Activated T-helper 2 cell treated with anti-CD3 and anti-CD28 coated beads, Interferon-gamma antibody, Interleukin-2, Interleukin-4, amounts not matched to agents 10 μg/mL and 5 μg/mL and 100 μg/mL, durations not matched to agents 14 hours and 24 hours and 36 hours (primary cell): ENCODE results near the gene NUCB1. TPM values are rescaled to one million over a fixed set of nuclear protein-coding genes. Genes with fewer than 3 reads are reported as not detected.

Source experiments
- DNase-seq: peaks from one replicate; pipeline ENCODE4 v3.0.0; 2021; ENCODE audit warnings: low spot score
- H3K27ac Mint-ChIP-seq: one replicate; pipeline ENCODE4 v1.8.0; 2021; ENCODE audit warnings: mixed read lengths
- H3K27me3 Mint-ChIP-seq: one replicate; pipeline ENCODE4 v1.8.0; 2021; ENCODE audit warnings: low read depth, mixed read lengths
- H3K36me3 Mint-ChIP-seq: one replicate; pipeline ENCODE4 v1.8.0; 2021; ENCODE audit warnings: low read depth, mixed read lengths
- H3K4me1 Mint-ChIP-seq: one replicate; pipeline ENCODE4 v1.8.0; 2021; ENCODE audit warnings: low read depth, mixed read lengths
- H3K4me3 Mint-ChIP-seq: one replicate; pipeline ENCODE4 v1.8.0; 2021; ENCODE audit warnings: low read depth, mild to moderate bottlenecking, moderate library complexity, mixed read lengths
- H3K9me3 Mint-ChIP-seq: one replicate; pipeline ENCODE4 v1.8.0; 2021; ENCODE audit warnings: mixed read lengths
- intact Hi-C: fragments of 100-400 bp; cut with micrococcal nuclease; formaldehyde crosslinking; loops from one replicate; pipeline ENCODE4 v1.15.1; 2023
- total RNA-seq: library from RNA; stranded (reverse); gene quantifications from 2 replicates; pipeline ENCODE4 v1.2.3, GENCODE V29; 2022

Gene NUCB1
- total RNA-seq, 1 donor from 2014 or later, result 142 TPM

DNA sequence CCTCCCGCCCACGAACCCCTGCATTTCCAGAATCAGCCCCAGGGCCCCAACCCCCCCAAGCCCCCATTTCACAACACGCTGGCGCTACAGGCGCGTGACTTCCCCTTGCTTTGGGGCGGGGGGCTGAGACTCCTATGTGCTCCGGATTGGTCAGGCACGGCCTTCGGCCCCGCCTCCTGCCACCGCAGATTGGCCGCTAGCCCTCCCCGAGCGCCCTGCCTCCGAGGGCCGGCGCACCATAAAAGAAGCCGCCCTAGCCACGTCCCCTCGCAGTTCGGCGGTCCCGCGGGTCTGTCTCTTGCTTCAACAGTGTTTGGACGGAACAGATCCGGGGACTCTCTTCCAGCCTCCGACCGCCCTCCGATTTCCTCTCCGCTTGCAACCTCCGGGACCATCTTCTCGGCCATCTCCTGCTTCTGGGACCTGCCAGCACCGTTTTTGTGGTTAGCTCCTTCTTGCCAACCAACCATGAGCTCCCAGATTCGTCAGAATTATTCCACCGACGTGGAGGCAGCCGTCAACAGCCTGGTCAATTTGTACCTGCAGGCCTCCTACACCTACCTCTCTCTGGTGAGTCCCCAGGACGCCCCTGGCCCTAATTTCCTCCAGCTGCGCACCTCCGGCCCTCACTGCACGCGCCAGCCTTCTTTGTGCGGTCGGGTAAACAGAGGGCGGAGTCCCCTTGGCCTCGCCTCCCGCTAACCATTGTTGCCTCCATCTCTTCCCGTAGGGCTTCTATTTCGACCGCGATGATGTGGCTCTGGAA is 65.1 kb downstream of the NUCB1 start, which contains the start of gene FTL:
Gene FTL (plus strand): TSS at position 270 of the 766 bp plus-strand sequence. CDS start 199 bp downstream, at position 469.
- Mint-ChIP-seq H3K27ac (peak within 1 kb of the TSS; percentile 99), H3K27me3 (no peaks in the 10 kb centered on the region), H3K36me3 (peaks cover 51% of the 10 kb centered on the region), H3K4me3 (peak within 1 kb of the TSS; percentile 96), H3K4me1 (peaks cover 43% of the 10 kb centered on the region), H3K9me3 (no peaks in the 10 kb centered on the region)
- intact Hi-C loops, result loop anchor here (1.0 to 2.0 kb wide), 5 partner anchors 11 to 170 kb away; partner anchors contain the start of genes BAX, GYS1, NUCB1 and RUVBL2
- peak; percentile 89 for DNase-seq

DNA sequence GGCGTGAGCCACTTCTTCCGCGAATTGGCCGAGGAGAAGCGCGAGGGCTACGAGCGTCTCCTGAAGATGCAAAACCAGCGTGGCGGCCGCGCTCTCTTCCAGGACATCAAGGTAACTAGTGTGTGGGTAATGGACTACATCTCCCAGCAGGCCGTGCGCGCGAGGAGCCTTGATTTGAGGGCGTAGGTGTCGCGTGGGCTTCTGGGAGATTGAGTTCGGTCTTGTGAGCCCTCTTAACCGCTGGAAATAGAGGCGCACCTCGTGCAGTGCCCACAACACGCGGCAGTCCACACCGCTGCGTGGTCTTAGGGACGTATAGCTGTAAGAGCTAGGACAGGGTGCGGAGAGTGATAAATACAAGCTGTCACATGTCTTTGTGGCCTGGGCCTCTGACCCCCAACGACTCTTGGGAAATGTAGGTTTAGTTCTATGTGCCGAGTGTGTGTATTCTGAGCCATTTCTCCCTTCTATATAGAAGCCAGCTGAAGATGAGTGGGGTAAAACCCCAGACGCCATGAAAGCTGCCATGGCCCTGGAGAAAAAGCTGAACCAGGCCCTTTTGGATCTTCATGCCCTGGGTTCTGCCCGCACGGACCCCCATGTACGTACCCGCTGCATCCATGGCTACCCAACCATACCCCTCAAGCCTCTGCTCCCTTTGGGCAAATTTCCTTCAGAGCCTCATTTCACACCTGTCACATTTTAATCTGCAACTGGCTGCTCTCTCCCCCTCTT is 65.9 kb downstream of the NUCB1 start:
- intact Hi-C loops, result loop anchor here (1.0 to 2.0 kb wide), 5 partner anchors 12 to 171 kb away; partner anchors contain the start of genes BAX, GYS1, NUCB1 and RUVBL2
- H3K36me3 Mint-ChIP-seq, result peaks cover 51% of the 10 kb centered on the region
- H3K9me3 Mint-ChIP-seq, result no peaks in the 10 kb centered on the region
- H3K27me3 Mint-ChIP-seq, result no peaks in the 10 kb centered on the region
- H3K4me1 Mint-ChIP-seq, result peaks cover 43% of the 10 kb centered on the region
- peak overlapping the region; percentile 99 for H3K27ac Mint-ChIP-seq
- DNase-seq, result peak; percentile 86
- peak overlapping the region; percentile 96 for H3K4me3 Mint-ChIP-seq

DNA sequence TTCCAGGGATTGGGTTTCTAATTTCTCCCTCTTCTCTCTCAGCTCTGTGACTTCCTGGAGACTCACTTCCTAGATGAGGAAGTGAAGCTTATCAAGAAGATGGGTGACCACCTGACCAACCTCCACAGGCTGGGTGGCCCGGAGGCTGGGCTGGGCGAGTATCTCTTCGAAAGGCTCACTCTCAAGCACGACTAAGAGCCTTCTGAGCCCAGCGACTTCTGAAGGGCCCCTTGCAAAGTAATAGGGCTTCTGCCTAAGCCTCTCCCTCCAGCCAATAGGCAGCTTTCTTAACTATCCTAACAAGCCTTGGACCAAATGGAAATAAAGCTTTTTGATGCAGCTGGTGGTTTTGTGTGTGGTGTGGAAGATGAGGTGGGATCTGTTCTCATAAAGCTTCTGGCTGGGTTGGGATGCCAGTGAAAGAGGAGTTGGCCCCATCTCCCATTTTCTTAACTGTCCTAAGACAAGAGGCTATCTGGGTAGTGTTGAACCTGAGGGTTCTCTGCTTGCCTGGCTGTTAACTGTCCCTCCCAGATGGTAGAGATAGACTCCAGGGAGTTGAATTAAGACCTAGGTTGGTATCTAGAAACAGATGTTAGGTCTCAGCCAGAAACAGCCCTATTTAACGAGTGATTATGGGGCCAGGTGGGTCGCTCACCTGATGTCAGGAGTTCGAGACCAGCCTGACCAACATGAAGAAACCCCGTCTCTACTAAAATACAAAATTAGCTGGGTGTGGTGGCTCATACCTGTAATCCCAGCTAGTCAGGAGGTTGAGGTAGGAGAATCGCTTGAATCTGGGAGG is 66.6 kb downstream of the NUCB1 start:
- intact Hi-C loops, result no loop called here
- Mint-ChIP-seq H3K36me3 (peaks cover 48% of the 10 kb centered on the region), H3K4me3 (peak overlapping the region; percentile 96), H3K27me3 (no peaks in the 10 kb centered on the region), H3K9me3 (no peaks in the 10 kb centered on the region), H3K4me1 (peaks cover 40% of the 10 kb centered on the region), H3K27ac (peak overlapping the region; percentile 99)
- no peak for DNase-seq

DNA sequence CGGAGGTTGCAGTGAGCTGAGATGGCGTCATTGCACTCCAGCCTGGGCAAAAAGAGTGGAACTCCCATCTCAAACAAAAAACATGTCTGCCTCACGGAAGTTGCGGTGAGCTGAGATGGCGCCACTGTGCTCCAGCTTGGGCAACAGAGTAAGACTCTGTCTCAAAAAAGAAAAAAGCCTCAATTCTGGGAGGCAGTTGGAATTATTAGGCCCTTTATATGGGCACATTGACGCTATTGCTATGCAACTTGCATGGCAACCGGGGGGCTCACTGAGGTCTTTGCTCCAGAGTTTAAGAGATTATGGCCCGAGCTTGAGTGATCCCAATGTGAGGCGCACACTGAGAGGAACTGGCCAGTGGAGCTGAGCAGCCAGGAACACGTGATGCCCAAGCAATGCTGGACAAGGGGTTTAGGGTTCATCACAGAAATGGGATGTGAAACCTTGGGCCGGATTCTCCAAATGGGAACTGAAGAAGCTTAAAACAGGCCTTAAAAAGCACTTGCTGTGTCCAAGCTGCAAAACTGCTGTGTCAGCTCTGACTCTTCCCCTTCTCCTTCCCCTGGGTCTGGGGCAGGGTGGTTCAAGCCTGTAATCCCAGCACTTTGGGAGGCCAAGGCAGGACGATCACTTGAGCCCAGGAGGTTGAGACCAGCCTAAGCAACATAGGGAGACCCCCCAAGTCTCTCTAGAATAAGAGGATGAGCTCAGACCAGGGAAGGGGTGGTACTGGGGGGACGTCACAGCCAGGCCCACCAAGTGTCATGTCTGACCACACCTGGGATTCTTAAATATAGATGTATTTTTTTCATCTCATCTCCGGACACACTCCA is 67.5 kb downstream of the NUCB1 start:
- H3K4me1 Mint-ChIP-seq, result peaks cover 32% of the 10 kb centered on the region
- intact Hi-C loops, result no loop called here
- peak overlapping the region; percentile 1 for H3K27ac Mint-ChIP-seq

DNA sequence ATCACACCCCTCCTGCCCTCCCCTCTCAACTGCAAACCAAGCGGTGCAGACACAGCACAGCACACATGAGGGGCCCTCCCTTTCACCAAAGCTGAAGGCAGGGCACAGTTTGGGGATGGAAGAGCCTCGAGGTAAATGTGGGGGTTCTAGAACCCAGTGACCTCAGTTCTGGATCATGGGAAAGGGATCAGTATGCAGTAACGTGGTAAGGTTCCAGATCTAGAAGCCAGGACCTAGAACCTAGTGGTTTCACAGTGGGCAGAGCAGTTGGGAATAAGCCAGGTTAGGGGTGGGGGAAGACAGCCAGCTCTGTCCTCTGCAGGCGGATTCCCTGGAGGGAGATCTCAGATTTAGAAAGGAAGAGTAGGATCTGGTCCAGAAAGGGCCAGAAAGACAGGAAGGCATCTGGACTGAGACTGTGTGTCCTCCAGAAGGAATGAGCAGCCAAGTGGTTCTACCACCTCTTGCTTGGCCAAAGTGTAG is 68.1 kb downstream of the NUCB1 start:
- Mint-ChIP-seq H3K27ac (peak overlapping the region; percentile 1), H3K4me1 (peaks cover 28% of the 10 kb centered on the region), H3K27me3 (no peaks in the 10 kb centered on the region), H3K4me3 (no peak overlapping the region), H3K9me3 (no peaks in the 10 kb centered on the region), H3K36me3 (peaks cover 48% of the 10 kb centered on the region)
- intact Hi-C loops, result no loop called here
- no peak for DNase-seq

More for the DNA sequence above, 67.5 kb downstream of the NUCB1 start:
- H3K4me3 Mint-ChIP-seq, result peak overlapping the region; percentile 96
- no peaks in the 10 kb centered on the region for H3K27me3 Mint-ChIP-seq
- peaks cover 45% of the 10 kb centered on the region for H3K36me3 Mint-ChIP-seq
- no peak for DNase-seq
- H3K9me3 Mint-ChIP-seq, result no peaks in the 10 kb centered on the region

DNA sequence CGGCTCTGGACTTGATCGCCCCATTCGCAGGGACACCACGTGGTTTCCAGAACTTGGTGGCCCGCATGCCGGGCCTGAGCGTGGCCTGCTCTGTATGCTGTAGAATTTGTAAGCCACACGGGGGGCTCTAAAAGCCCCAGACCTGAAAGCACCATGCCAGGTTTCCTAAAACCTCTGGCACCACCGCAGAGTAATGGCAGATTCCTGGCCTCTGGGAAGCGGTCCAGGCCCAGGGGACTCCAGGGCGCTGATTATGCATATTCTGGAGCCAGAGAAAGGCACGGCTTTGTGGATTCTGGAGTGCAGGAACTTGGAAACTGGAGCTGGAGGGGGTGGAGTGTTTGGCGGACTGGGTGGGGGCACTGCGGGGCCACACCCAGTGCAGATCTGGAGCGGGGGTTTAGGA is 68.7 kb downstream of the NUCB1 start:
- Mint-ChIP-seq H3K4me1 (peaks cover 22% of the 10 kb centered on the region), H3K27ac (no peak overlapping the region), H3K36me3 (peaks cover 45% of the 10 kb centered on the region), H3K9me3 (no peaks in the 10 kb centered on the region), H3K27me3 (no peaks in the 10 kb centered on the region), H3K4me3 (no peak overlapping the region)
- intact Hi-C loops, result no loop called here
- no peak for DNase-seq

DNA sequence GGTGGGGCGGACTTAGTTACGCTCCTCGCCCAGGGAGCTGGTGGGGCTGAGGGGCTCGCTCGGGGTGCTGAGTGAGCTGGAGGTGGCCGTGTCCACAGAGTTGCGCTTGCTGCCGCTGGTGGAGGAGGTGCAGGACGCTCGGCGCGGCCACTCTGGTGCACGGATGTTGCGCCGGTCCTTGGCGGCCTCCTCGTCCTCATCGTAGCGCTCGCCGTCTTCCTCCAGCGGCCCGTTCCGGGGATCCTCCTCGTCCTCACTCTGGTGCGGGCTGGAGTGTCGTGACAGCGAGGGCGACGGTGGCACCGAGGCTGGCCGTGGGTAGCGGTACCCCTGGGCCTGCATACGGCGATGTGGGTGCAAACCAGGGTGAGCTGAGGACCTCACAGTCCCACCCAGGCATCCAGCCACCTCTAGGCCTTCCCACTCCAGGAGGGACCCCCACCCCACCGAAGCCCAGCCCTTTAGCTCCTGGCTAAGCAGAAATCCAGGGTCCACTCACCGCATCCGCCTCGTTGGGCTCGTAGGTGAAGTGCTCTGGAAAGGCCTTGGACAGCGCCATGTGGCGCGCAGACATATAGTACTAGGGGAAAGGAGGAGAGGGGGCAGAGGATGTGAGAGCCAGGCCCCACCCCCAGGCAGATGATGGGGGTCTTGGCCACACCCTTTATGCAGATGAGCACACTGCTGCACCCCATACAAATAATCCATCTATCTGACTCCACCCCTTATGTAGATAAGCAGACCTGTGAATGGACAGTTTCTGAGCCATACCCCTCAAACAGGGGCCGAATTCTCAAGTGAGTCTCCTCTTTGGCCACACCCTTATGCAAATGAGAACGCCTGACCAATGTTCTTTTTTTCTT is 69.4 kb downstream of the NUCB1 start:
- Mint-ChIP-seq H3K4me3 (no peak overlapping the region), H3K27me3 (no peaks in the 10 kb centered on the region), H3K9me3 (no peaks in the 10 kb centered on the region), H3K27ac (no peak overlapping the region), H3K36me3 (peaks cover 51% of the 10 kb centered on the region), H3K4me1 (peaks cover 15% of the 10 kb centered on the region)
- DNase-seq, result no peak
- intact Hi-C loops, result loop anchor here (2.0 kb wide), 1 partner anchor 181 kb away; no protein-coding TSS in a partner anchor

DNA sequence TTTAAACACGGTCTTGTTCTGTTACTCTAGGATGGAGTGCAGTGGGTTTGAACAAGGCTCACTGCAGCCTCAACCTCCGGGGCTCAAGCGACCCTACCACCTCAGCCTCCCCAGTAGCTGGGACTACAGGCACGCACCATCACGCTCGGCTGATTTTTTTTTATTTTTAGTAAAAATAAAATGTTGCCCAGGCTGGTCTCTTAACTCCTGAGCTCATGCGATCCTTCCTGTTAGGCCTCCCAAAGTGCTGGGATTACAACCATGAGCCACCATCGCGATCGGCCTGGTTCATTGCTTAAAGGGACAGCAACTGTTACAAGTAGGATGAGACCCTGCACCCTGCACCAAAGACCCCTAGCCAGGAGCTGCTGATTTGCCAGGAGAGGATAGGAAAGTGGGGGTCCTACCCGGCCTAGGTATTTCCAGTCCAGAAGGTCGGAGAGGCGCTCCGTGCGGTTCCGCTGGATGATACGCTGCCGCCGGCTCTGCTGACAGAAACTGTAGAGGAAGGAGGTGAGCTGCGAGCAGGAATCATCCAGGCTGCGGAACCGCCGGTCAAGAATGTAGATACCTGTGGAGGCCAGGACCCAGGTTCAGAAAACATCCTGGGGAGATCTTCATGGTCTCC is 70.1 kb downstream of the NUCB1 start:
- Mint-ChIP-seq H3K36me3 (peaks cover 51% of the 10 kb centered on the region), H3K4me3 (no peak overlapping the region), H3K4me1 (peaks cover 13% of the 10 kb centered on the region), H3K27me3 (no peaks in the 10 kb centered on the region), H3K27ac (no peak overlapping the region), H3K9me3 (no peaks in the 10 kb centered on the region)
- intact Hi-C loops, result loop anchor here (2.0 kb wide), 1 partner anchor 181 kb away; no protein-coding TSS in a partner anchor
- DNase-seq, result no peak

DNA sequence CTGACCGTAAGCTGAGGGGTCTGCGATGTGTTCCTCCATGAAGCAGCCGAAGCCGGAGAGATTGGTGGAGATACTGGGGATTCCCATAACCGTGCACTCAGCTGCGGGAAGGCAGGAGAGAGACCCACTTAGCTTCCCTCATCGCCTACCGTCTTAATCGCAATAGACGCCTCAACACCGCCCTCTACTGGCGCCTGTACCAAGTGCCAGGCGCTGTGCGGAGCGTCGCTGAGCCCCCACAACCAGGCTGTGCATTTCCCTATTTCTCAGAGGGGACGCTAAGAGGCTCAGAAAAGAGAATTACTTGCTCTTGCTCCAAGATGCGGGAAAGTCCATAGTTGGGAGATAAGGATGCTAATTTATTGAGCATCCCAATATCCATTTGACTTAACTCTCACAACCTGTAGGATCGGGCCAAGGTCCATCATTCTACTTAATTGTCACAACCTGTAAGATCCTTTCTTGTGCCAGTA is 70.8 kb downstream of the NUCB1 start:
- Mint-ChIP-seq H3K27me3 (no peaks in the 10 kb centered on the region), H3K4me3 (no peak overlapping the region), H3K9me3 (no peaks in the 10 kb centered on the region), H3K27ac (no peak overlapping the region), H3K4me1 (peaks cover 11% of the 10 kb centered on the region), H3K36me3 (peaks cover 47% of the 10 kb centered on the region)
- intact Hi-C loops, result loop anchor here (2.0 kb wide), 1 partner anchor 182 kb away; no protein-coding TSS in a partner anchor
- DNase-seq, result peak; percentile 67
